Right lung (tissue), 5 donors: ENCODE measurements around the gene IGSF8. TPM values are rescaled to one million over a fixed set of nuclear protein-coding genes. Genes with fewer than 3 reads are reported as not detected.

Experiments used
- DNase-seq, 2 donors: peaks; one replicate each; pipeline ENCODE4 v3.0.0-alpha.2; 2013
- polyA plus RNA-seq, 5 donors: library from polyadenylated mRNA; unstranded; fragments of 120-200 nt; gene quantifications; one replicate each; pipeline versions ENCODE4 v1.2.1 to v1.2.3, GENCODE V29; 2013; ENCODE audit warnings: inconsistent platforms in 1 of 5, low replicate concordance in 1 of 5; ENCODE audit not compliant: insufficient read length in 5 of 5, insufficient read depth in 1 of 5

Gene IGSF8
- polyA plus RNA-seq, 5 donors: 24.2 to 36.2 (median 30.5) TPM

DNA sequence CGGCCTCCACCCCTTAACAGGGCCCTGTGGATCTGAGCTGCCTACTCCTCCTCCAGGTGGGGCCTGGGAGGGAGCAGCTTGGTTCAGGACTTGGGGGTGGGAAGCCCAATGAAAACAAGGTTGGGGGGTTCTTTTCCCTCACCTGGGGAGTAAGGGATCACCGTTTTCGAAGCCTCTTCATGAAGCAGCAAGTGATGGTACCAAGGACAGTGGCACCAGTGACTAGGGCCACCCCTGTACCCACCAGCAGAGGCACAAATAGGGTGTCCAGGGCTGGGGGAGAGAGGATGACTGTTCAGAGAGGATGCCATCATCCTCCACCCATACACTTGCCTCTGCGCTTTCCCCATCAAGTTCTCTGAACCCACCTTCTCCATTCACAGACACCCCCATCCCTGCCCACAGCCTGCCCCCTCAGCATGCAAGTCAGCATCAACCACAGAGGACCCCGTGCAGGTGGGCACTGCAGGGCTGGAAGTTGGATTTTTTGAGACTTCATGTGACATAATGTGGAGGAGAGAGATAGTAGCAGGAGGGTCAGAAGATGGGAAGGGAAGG is 6.7 kb downstream of the IGSF8 start:
- DNase-seq: no peak

DNA sequence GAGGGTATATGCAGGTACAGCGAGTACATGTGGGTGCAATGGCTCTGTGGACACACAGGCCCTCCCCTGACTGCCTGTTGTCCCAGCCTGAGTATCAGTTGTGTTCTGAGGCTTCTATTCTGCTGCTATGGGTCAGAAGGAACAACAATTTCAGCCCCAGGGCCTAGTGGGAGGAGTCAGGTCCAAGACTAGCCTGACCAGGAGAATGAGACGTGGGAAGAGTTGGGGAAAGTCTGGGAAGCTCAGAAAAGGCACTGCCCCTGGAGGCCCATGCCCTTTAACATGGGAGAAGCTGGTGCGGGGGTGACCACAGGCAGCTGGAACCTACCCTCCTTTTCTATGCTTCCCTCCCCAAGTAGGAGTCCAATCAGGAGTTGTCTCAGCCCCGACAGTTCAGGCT is 7.7 kb downstream of the IGSF8 start:
- DNase-seq: no peak

DNA sequence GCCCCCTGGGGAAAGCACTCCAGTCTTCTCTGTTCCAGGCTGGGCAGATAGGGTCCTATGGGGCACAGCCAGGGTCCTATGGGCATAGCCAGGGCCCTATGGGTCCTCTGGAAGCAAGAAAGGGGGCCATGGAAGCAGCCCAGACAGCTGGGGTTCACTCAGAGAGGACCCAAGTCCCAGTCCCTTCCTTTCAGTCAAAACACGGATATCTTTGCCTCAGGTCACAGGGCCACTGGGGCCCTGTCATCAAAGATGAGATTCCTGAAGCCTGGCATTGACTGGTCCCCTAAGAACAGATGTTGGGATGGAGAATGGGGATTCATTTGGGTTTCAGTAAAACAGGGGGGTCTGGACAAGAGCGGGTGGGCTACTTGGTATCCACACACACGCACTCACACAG is 8.5 kb downstream of the IGSF8 start:
- DNase-seq: no peak

DNA sequence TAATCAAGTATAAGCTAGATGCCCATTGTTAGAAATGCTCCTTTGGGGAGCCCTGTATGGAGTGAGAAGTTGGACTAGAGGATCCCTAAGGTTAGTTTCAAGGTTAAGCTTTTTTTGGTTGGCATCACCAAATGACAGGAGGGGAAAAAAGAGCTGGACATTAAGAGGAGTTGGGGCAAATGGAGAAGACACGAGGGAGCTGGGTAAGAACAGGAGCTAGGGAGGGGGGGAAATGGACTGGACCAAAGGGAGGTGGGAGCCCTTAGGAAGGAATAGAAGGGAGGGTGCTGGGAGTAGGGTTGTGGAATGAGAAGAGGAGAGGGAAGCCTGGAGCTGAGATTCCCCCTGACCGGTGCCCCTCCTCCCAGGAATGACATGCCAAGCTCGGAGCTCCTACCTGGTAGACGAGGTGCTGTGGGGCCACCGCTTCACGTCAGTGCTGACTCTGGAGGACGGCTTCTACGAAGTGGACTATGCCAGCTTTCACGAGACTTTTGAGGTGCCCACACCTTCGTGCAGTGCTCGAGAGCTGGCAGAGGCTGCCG is 11.2 kb downstream of the IGSF8 start:
- no peak for DNase-seq

DNA sequence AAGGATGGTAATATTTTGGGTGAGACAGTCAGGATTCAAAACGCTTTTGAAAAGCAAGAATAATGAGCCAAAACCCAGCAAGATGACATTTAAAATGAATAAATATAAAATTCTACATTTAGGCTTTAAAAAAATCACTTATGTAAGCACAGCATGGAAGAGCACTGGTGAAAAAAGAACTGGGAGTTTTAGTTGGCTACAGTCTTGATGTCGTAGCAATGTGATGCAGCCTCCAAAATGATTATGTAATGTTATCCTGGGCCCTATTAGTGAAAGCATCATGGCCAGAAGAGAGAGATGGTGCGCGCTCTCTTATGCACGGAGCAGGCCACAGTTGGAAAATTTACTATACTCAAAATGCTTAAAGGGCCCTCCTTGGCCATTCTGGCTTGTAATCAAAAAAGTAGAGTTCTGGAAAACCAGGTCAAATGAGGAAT is 11.9 kb downstream of the IGSF8 start:
- no peak for DNase-seq

DNA sequence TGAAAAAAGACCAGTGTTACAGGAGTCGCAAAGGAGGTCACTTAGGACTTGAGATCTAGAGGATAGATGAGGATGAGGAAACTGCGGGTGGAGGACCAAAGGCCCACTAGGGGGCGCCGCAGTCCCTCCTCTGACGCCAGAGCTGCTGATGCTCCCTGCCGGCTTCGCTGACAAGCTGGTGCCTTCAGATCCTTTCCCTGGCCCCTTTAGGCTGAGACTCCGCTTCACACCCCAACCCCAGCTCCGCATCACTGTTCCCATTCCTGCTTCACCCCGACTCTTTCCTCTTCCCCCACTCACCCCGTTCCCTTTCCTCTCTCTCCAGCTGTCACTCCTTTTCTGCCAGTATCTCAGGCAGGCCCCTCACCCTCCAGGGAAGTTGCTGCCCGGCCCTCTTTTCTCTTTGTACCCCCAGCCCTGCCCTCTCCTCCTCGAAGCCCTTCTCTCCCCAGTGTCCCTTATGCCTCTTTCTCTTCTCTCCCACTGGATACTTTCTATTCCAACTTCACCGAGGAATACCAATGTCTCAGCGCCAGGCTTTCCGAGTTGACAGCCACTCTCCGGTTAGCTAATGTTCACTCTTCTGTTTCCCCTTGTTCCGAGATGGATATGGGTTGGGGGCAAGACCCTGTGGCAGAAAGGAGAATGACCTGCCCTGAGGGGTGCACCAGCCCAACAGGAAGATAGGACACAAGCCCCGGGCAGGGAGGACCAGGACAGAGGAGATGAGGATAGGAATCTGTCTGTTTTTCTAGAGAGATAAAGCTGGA is 12.5 kb downstream of the IGSF8 start:
- peak in 1 of 2 donors; percentile 45 for DNase-seq

DNA sequence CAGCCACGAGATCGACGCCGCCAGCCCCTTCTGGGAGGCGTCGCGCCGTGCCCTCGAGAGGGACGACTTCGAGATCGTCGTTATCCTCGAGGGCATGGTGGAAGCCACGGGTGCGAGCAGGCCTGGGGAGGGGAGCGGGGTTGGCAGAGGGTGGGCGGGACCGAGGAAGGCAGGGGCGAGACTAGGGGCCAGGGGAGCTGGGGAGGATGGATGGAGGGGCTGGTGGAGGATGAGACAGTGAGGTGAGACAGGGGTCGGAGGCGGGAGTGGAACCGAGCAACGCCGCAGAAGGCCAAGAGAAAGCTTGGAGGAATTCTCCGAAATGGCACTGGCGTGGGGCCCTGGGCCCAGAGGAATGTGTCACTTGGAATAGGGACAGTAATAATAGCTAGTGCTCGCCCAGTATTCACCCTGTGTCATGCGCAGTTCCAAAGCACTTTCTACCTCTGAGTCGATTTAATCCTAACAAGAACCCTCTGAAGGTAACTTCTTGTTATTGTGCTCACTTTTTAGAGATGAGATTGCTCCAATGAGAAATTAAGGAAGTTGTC is 13.6 kb downstream of the IGSF8 start:
- no peak for DNase-seq

DNA sequence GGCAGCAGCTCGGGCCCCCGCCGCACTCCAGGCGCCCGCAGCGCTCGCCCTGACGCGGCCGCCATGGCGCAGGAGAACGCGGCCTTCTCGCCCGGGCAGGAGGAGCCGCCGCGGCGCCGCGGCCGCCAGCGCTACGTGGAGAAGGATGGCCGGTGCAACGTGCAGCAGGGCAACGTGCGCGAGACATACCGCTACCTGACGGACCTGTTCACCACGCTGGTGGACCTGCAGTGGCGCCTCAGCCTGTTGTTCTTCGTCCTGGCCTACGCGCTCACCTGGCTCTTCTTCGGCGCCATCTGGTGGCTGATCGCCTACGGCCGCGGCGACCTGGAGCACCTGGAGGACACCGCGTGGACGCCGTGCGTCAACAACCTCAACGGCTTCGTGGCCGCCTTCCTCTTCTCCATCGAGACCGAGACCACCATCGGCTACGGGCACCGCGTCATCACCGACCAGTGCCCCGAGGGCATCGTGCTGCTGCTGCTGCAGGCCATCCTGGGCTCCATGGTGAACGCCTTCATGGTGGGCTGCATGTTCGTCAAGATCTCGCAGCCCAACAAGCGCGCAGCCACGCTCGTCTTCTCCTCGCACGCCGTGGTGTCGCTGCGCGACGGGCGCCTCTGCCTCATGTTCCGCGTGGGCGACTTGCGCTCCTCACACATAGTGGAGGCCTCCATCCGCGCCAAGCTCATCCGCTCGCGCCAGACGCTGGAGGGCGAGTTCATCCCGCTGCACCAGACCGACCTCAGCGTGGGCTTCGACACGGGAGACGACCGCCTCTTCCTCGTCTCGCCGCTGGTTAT is 14.2 kb downstream of the IGSF8 start:
- DNase-seq: peak; percentile 43 to 49

DNA sequence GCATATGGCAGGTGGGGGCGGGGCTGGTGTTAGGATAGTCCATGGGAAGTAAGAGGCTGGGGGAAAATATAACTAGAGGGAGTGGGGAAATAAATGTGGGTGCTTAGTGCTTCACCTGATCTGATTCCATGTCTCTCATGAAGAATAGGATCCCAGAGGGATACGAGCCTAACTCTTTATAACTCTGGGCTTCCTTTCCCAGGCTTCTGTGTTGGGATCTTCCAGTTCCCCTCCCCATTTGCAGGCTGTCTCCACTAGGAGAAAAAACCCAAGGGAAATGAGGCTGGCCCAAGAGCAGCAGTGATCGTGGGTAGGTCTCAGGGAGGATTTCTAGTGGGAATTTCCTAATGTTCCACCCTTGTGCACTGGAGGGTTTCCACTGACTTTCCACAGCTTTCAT is 15.5 kb downstream of the IGSF8 start:
- DNase-seq: no peak

DNA sequence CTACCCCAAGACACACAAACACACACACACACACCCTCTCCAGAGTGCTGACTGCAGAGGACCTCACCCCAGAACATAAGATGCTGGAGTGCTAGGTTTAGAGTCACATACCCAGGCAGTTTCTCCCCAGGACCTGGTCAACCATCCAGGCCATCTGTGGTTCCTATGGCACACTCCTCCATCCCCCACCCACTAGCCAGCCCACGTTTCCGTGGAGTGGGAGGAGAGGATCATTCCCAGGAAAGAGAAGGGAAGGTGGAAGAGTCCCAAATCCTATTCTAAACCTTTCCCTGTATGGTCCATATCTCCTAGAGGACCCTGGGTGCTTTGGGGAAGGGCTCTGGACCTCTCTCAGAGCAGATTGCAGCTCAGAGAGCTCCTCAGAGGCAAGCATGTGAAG is 15.9 kb downstream of the IGSF8 start:
- DNase-seq: no peak

DNA sequence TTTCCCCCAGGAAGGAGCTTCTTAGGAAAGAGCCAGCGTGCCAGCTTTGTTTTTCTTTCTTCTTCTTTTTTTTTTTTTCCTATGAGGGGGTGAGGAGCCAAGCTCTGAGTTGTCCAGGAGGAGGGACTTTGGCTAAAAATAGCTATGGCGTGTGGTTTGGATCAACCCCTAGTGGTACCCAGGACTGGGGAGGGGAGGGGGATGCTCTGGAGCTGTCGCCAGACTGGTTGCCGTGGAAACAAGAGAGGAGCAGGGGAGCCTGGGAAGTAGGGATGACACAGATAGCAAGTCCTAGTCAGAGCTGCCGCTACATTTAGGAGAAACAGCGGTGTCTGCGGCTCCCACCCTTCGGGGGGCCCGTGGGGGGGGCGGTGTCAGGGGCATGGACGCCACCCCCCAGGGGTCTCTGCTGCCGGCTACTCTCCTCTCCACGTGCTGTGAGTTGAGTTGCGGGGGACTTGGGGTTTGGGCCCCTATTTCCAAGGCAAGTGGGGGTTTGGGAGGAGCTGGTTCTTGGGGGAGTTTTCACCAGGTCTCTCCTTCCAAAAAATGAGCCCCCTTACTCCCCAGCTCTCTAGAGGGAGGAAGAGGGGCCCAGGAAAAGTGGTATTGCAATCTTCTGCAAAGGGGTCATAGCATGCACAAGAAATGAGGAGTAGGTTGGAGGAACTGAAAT is 17.0 kb downstream of the IGSF8 start, which contains the start of gene KCNJ9:
TSS of gene KCNJ9 (plus strand) at position 278 of the 676 bp plus-strand sequence. CDS start 2,493 bp downstream, outside the sequence.
- no peak for DNase-seq

DNA sequence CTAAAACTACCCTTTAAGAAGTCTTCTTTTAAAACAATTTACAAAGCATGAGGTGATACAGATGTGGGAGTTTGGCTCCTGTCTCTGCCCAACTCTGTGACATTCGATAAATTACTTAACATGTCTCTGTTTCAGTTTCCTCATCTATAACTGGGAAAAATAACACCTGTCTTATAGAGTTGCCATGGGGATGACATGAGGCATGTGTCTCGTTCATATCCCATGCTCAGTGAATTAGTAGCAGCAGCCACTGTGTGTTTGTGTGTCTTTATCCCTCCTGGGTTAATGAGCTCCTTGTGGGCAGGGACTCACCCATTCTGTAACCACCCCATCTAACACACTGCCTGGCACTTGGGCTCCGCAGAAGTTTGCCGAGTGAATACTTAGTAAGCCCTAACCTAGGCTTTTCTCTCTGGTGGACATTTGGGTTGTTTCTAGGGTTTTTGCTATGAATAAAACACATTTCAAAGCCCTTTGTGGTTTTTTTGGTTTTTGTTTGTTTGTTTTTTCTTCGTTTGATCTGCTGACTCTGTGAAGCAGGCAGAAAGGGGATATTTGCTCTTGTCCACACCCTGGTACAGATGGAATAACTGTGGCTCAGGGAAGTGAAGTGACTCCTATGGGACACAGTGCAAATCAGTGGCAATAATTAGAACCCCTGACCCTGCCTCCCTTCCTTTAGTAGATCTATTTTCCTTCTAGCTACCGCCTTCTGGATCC is 17.9 kb downstream of the IGSF8 start:
- no peak for DNase-seq

DNA sequence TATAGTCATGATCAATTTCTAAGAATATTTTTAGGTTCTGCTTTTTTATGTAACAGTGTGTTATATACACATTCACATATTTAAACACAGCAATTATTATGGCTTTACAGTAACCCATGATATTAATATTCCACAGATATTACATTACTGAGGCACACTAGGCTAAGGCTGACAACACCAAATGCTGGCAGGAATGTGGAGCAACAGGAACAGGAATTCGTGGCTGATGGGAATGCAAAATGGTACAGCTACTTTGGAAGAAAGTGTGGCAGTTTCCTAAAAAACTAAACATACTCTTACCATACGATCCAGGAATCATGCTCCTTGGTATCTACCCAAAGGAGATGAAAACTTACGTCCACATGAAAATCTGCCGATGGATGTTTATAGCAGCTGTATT is 19.0 kb downstream of the IGSF8 start:
- no peak for DNase-seq

DNA sequence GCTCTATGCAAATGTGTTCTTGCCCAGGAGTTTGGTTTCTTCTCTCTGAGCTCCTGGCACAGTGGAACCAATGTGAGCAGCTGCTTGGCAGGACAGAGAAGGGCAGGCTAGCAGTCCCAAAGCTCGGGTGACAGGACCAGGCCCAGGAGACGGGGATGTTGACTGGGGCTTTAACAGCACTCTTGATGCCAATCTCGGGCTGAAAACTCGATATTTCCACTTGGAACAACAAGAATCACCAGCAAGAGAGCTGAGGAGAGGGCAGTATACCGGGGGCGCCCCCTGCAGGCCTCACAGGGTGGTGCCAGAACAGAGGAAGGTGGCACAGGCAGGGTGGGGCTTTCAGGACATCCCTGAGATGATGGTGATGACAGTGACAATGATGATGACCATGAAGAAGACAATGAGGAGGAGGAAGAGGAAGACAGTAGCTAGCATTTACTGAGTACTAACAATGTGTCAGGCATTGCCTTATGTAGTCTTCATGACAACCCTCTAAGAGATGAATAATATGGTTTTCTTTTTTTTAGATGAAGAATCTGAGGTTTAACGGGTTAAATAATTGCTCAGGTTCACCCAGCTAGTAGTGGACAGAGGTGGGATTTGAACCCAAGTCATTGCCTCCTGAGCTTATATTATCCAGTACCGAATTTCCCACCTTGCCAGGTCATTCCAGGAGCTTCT is 19.8 kb downstream of the IGSF8 start:
- no peak for DNase-seq

DNA sequence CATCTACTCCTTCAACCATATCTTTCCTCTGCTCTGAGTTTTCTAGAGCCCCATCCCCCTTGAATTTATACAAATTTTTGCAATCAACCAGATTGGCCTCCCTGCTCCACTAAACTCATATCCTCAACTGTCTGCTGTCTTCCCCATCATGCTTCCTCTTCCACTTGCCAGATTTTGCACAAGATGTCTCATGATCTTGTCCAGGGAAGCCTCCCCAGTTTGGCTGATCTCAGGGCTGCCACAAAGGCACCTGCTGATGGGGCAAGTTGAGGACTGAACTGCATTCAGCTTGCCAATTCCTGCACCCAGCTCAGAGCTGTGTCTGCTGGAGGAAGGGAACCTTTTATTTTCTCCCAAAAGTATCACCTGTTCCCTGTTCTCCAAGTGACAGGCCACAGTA is 20.9 kb downstream of the IGSF8 start:
- DNase-seq: no peak

DNA sequence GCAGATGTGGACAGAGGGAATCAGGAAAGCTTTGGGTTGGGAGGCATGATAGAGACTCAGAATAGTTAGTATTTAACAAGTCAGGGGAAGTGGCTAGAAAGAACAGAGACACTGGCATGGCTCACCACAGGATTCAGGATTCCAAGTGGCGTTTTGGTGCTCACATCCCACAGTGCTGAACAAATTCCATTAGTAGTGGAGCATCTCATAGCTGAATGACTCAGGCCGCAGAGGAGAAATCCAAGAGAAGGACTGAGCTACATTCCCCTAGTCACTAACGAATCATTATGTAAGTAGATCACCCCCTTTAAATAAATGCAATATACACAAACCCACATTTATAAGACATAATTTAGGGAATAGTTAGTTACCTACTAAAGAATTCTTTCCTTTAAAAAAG is 22.1 kb downstream of the IGSF8 start:
- no peak for DNase-seq

DNA sequence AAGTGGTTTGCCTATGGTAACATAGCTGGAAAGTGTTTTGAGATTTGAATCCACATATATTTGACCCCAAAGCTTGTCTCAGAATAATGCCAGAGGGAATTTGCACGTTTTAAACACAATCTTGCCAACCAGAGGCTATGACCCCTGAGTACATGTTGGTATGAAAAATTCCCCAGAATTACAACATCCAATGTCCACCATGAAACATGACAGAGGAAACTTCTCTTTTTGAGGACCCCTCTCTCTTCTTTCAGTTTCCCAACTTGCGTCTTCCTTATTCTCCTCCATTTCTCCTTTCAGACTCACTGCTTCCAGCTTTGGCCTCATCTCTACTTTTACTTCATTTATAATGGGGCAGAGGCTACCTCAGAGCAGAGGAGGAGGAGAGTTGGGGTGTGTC is 22.6 kb downstream of the IGSF8 start:
- DNase-seq: no peak

DNA sequence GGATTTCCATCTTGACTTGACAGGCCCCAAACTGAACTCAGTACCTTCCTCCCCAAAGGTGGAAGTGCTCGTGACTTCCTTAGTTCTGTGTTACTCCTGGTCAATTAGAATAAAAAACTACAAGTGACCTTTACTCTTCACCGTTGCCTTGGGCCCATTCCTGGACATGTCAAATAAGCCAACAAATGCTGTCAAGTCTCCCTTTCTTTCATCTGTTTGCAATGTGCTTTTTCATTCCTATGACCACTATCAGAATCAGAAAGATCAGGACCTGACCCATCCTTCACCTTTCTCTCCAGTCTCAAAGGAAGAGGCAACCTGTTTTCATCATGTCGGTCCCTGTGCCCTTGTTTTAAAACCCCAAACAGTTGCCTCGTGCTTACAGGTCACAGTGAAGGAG is 23.6 kb downstream of the IGSF8 start:
- no peak for DNase-seq

DNA sequence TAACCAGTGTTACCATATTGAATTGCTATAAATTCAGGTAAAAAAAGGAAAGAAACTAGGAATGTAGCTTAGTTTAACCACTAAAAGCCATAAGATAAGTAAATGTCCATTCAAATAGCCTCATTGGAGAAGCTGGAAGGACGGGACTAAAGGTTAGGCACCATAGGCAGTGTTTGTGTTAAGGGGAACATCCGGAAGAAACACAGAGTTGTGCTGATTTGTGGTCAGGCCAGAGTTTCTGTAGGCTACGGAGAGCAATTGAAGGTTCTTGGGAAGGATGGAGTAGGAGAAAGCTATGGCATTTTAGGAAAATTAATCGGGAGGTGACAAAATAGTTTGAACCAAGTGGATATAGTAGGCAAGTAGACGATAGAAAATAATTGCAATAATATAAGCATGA is 27.1 kb downstream of the IGSF8 start:
- DNase-seq: no peak
